SK-N-MC (cell line): ENCODE data around the gene SSR1.

Source experiments
- EZH2 ChIP-seq: fragments of 200-600 bp; sonication (generic); IDR thresholded peaks from one replicate; pipeline ENCODE4 v1.6.1; 2017; ENCODE audit warnings: antibody characterized with exemption
- FOXP2 ChIP-seq: optimal IDR thresholded peaks from 2 replicates; pipeline ENCODE3; 2011; ENCODE audit warnings: mild to moderate bottlenecking, moderate library complexity; ENCODE audit not compliant: insufficient read depth; ENCODE audit errors: extremely low read length, control extremely low read depth
- POLR2AphosphoS5 ChIP-seq: IDR thresholded peaks from 2 replicates; pipeline ENCODE4 v1.6.1; 2012; ENCODE audit warnings: mild to moderate bottlenecking, low read depth, low read length, borderline replicate concordance

DNA sequence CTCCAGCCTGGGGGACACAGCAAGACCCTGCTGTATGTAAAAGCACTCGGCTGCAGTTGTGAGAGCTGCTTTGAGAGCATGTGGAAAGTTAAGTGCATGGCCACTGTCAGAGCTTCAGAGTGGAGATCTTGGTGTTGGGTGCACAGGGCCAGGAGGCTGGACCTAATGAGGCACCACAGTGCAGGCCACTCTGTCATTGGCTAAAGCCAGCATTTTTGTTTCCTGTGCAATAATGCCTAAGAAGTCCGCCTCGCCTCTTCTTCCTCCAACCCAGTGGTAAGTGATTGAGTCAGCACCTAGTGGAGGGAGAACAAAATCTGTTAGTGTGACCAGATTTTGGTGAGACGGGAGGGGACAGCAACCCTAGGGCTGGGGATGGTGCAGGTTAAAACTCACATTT is 60.6 kb downstream of the SSR1 start:
- TF ChIP-seq EZH2 = no peak
- no peak for TF ChIP-seq POLR2AphosphoS5
- TF ChIP-seq FOXP2 = no peak
